GM18498 (cell line): ENCODE measurements around the gene SLX4.

Experiments used
- ATAC-seq: cut with Tn5 transposase; IDR thresholded peaks from one replicate; pipeline ENCODE4 v1.9.1; 2021; ENCODE audit warnings: mild to moderate bottlenecking, moderate library complexity; ENCODE audit not compliant: unreplicated experiment

SLX4 gene

DNA sequence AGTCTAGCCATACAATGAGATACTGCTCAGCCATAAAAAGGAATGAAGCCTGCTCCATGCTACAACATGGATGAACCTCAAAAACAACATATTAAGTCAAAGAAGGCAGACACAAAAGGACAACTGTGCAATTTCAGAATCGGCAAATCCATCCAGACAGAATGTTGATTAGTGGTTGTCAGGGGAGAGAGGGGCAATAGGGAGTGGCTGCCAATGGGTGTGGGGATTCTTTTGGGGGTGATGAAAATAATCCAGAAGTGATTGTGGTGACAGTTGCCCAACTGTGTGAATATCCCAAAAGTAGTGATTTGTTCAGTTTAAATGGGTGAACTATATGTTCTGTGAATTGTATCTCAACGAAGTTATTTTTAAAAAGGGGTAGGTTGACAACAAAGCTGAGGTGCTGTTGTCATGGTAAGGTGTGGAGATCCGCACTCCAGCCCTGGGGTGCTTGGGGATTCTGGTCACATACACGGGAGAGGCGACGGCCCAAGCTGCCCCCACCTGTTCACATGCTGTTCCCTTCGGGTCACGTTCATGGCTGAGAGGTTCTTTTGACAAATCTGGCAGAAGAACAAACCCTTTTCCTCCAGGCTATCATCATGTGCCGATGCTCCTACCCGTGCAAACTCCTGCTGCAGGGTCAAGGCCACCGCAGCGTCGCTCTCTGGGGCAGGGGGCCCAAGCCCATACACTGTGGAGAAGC, 9.6 kb downstream of the SLX4 start:
- ATAC-seq: no peak

DNA sequence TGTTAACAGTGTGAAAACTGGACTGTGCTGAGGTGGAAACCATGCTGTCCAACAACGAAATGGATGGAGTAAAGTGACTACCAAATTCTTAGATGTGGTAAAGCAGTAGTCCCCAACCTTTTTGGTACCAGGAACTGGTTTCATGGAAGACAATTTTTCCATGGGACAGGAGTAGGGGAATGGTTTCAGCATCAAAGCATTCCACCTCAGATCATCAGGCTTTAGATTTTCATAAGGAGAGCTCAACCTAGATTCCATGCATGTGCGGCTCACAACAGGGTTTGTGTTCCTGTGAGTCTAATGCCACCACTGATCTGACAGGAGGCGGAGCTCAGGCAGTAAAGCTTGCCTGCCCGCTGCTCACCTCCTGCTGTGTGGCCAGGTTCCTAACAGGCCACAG, 11.5 kb downstream of the SLX4 start:
- no peak for ATAC-seq

DNA sequence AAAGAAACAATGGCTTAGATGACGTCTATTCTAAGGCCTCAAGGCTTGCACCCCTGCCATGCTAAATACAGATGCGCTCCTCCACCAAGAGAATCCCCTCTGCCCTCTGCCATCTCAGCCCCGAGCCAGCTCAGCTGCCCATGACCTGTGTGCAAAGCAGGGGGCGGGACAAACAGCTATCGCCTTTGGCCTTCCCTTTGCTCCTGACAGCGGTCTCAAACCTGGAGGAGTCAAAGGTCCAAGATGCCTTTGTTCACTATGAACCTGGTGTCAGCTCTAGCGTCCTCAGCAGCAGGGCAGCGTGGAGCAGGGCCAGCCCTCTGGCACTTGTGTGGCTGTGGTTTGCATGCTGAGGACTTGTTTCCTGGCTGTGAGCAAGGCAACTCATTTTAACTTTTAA, 12.3 kb downstream of the SLX4 start:
- no peak for ATAC-seq

DNA sequence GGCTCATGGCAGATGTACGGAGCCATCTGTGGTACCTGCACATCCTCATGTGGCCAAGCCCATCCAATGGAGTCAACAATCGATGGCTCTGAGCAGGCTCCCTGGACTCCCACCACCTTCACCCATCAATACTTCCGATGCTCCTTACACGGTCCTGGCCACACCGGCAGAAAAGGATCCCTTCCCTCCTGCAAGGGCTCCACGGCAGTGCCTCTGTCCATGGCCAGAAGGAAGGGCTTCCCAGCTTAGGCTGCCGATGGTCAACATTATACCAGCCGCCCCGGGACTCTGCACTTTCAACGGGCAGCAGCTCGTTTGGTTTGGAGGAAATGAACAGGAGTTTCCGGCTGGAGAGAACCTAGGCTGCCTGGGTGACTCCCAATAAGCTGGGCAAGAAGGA, 13.2 kb downstream of the SLX4 start:
- no peak for ATAC-seq

DNA sequence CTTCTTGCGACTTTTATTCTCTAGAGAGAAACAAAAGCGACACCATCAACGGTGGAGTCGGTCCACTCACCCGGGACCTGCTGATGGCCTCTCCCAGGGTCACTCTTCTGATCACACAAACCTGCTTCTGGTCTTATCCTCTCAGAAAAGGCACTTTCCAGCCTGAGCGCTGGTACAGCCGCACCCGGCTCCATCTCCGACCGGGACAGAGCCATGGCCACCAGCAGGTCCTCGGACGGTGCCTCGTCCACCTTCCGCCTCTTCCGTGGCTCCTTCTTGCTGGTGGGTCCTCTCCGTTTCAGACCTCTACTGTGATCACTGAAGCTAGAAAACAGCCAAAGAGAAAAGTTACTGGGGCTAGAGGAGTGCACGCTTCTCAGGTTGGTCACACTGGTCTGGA, 13.7 kb downstream of the SLX4 start:
- no peak for ATAC-seq

DNA sequence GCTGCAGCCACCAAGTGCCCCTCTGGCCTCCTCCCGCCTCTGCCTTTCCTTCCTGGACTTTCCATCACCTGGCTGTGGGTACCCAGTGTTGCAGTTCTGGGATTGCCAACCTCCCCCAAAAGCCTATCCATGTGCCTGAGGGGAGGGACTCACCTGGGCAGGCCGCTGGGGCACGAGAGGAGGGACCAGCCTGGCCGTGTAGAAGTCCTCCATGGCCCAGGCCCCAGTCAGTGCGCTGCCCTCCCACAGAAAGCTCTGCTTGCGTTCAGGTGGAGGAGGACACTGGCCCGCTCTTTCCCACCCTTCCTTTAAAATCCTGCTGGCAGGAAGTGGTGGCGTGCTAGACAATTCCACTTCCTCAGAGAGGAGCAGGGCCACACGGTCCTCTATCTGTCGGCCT, 14.2 kb downstream of the SLX4 start:
- no peak for ATAC-seq

DNA sequence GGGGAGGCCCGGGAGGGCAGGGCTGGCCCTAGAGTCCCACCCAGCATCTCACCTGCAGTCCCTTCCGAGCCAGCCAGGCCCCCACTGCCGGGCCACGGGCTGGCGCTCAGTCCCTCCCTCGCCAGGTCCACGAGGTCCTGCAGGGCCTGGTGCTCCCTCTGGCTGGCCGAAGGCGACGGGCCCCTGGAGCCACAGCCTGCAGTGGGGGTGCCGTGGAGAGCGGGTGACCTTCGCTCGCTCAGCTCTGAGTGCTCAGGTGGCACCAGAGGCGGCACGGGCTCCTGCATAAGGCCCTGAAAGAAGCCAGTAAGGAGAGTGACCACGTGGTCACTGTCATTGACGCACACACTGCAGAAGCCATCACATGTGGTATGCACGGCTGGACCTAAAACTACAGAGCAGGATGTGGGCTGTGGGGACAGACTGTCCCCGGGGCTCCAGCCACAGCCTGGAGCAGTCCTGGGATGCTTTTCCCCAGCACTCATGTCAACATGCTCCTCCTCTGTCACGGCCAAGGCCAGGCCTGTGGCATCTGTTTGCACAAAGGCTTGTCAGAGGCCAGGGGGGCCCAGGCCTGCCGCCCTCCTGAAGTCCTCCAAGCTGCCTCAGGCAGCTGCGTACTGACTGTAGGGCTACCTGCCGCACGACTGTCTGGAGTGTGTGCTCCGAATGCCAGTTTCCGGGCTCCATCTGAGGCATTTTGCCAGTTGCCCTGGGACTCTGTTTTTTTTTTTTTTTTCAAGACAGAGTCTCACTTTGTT, 15.1 kb downstream of the SLX4 start:
- no peak for ATAC-seq

DNA sequence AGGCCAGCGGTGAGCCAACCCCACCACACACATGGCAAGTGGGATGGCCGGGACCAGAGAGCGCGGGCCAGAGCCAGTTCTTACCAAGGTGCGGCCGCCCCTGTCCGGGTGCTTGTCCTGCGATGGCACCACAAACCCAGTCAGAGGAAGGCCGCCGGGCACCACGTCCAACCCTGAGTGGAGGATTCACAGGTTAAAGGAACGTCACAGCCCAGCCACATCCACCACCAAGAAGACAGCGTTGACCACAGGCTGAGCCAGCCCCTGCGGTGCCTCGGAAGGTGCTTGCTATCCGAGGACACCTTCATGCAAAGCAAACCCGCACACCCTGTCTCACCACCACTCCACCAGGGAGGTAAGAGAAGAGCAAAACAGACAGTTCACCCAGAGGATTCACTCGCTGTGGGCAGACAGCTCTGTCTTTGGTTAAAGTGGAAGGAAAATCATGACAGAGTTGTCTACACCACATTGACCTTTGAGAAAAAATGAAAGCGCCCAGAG, 15.8 kb downstream of the SLX4 start:
- no peak for ATAC-seq

DNA sequence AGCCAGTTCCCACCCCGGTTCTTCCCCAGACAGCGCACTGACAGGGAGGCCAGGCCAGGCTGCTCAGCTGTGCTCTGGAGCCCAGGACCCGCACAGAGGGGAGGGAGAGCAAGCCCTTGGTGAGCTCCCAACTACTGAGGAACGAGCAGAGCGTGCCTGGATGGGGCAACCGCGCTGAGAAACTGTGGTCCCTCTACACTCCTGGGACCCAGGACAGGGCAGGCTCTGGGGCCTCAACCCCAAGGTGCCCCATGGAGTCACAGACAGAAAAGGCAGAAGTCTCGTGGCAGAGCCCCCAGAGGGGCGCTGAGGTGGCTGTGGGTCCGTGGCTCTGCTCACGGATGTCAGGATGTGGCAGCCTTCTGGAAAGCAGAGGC, 16.3 kb downstream of the SLX4 start:
- ATAC-seq: no peak

DNA sequence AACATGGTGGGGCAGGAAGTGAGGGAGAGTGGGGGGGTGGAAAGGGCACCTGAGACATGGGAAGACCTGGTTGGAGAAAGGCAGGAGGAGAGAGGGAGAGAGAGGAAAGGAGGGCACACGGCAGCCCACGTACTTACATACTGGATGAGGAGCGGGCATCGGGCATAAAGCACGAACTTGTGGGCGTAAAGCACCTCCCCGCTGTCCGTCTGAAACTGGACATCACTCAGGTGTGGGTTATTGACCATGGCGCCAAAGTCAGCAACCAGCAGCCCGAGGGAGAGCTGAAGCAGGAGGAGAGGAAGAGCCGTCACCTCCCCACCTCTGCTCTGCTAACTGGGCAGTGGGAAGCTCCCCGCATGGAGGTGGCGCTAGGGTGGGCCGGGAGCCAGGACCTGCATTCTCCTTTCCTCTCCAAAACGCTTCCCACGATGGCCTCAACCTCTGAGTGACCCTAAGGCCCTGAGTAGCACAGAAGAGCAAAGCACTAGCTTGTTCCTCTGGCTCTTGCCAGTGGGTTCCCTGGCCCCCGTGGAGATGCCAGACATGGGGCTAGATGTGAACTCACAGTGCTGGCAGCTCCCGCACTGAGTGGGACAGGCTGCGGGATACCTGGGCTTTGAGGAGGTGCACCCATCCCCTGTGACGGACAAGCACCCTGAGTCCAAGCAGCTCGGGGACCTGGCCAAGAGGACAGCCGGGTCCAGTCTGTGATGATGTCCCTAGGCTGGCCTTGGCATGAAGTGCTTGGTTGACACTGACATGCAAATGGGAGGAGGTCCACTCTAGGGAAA, 16.9 kb downstream of the SLX4 start:
- ATAC-seq: no peak

DNA sequence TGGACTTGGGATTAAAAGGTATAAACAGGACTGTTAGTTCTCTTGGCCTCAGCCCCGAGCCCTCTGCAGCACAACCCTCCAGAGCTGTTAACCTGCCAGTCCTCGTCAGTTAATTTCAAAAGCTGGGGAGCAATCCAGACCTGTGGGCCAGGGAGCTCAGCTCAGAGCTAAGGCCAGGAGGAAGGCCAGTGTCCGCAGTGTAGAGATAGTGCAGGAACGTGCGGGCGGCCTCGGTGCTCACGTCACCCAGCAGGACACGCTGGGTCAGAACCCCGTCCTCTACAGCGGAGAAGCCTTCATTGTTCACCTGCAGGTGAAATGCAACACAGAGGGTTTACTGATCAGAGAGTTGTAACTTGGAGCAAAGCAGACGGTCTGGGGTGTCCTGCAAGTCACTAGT, 18.8 kb downstream of the SLX4 start:
- no peak for ATAC-seq

DNA sequence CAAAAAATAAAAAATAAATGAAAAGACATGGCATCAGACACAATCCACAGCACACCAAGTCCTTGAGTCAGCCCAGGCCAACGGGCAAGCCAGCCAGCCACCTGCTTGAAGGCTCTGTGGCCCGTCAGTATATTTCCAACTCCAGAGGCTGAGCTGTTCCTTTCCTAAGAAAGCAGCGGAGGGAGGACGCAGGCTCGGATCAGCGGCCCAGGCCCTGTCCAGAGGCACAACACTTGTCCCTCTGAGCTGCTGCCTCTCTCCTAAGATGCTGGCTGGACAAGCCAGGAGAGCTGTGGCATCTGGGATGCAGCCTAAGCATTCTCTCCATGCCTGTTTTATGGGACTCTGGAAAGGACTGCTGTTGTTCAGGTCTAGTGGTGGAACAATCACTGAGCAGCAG, 19.4 kb downstream of the SLX4 start:
- ATAC-seq: no peak

DNA sequence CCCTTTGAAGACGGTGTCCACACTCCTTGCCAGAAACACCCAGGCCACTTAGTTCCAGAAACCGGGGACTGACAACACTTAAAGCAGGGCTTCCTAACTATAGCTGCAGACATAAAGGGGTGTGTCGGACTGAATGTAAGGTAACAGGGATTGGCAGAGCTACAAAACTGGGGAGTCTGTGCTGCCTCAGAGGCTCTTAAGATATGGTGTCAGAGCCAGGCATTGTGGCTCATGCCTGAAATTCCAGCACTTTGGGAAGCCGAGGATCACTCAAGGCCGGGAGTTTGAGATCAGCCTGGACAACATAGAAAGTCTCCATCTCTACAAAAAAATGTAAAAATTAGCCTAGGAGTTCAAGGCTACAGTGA, 20.0 kb downstream of the SLX4 start:
- ATAC-seq: no peak

DNA sequence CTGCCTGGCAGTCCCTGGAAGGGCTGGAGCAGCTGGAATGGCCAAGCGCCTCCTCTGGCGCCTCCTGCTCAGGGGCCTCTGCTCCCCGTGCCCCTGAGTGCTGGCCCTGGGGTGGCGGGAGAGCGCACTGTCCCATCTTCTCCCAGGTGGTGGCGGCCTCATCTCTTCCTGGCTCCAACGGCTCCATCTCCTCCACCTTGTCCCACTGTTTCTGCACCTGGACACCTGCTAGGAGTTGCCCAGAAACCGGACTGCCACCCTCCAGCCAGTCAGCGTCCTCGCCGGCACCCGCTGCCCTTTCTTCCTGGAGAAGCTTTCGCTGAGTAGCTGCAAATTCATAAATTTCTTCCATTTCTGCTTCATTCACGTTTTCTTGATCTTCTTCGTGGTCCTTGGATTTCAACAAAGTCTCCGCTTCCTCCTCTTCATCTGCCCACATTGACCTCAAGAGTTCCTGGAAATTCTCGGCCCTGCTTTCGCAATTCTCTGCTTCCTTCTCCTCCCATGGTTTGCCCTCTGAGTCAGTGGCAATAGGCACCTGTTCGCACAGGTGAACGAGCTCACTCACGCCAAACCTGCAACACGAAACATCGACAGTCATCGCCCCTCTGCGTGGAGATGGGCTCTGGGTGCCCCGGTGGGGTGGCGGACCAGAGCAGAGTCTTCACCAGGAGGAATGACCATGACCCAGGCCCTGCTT, 20.5 kb downstream of the SLX4 start:
- no peak for ATAC-seq

DNA sequence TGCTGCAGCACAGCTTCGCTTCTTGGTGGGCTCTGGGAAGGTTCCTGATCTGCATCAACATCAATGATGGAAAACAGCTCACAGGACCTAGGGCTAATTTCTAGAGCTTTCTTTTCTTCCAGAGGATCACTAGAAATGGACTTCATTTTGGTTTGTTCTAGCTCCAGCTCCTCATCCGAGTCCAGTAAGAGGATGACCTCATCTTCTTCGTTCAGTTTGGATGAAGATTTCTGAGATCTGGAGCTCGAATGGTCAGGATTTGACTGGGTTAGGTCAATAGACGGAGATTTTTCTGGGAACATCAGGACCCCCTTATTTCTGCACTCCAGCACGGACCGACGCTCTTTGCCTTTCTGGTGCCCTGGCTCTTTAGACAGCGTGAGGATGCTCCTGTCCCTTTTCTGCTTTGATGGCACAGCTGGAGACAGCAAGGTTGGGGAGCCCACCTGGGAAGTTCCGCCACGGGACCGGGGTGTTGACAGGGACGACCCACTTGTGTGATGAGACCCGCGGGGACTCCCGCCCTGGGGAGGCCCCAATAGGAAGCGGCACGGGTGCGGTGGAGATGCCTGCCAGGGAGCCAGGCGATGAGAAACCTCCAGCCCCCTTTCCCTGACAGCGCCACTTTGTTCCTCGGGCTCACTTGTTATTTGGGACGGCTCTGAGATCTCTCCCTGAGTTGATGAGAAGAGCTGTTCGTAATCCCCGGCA, 21.3 kb downstream of the SLX4 start:
- ATAC-seq: no peak

DNA sequence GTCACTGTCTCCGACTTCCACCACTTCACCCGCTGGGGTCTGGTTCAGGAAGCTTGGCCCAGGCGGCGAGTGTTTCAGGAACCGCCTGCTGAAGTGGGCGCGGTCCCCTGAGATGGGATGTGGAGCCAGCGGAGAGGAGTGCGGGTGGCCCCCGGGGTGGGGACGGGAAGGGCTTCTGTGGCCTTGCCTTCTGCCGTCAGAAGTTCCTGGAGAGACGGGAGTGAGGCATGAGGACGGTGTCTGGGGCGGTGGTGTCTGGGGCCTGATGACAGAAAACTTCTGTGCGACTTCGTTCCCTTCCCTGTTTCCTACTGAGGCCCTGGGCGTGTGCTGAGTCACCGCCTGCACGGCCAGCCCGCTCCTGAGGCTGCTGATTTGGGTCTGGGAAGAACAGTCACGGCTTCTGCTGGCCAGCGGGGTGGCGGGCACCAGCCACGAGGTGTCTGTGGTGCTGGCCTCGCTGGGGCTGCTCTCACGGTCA, 21.9 kb downstream of the SLX4 start:
- ATAC-seq: no peak

DNA sequence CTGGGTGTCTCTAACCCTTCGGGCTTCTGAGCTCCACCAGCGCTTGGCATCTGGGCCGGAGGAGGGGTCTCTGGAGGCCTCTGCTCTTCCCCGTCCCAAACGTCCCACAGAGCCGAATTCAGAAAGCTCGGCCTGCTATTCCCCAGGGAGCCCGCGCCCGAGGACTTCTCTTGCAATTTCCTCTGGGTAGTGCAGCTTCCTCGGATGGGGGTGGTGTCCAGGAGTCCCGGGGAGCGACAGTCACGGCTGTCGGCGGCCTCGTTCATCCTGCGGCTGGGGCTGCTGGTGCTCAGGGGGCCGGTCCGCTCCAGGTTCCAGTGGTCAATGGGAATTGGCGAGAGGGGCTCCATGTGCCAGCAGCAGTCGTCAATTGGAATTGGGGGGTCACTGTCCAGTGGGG, 22.4 kb downstream of the SLX4 start:
- ATAC-seq: no peak

DNA sequence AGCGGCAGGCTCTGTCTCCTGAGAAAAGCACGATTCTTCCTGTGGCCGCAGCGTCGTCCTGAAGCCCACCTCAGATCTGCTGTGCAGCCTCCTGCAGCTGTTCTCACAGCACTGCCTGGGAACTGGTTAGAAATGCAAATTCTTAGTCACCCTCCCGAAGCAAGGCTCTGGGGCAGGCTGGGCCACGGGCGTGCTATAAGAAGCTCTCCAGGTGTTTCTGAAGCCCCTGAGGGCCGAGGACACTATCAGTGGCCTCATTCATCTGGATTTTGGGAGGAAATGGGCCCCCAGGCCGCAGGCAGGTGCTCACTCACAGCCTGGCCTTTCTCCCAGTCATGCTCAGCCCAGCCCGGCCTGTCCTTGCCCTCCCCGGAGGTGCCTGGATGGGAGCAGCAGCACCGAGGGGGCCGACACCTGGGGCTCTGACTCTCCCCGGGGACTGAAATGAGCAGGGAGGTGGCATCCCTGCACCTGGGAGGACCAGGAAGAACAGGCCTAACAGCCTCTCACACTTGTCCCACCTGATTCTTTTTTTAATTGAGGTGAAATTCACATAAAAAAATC, 23.8 kb downstream of the SLX4 start:
- no peak for ATAC-seq

DNA sequence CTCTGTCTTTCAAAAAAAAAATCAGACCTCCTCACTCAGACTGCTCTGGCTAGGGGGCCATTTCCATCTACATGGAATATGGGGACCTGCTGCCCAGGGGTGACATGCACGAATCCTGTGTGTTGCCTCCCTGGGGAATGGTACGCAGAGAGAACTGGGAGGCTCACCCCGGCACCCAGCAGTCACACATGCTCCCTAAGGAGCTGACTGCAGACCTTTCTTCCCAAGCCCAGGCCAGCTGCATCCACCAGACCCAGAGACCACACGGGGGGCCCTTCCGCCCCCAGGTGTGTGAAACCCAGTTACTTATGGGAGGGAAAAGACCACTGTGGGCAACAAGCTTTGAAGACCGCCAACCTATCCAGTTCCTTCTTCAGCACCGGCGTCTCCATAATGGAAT, 27.0 kb downstream of the SLX4 start:
- no peak for ATAC-seq
